Smooth muscle cell (in vitro differentiated cells): Measurements from ENCODE around the gene ITPR2. TPM values are rescaled to one million over a fixed set of nuclear protein-coding genes. Genes with fewer than 3 reads are reported as not detected.

Source experiments
- DNase-seq: peaks from one replicate; lab custom pipeline; 2025; ENCODE audit not compliant: unreplicated experiment; lab: John Stamatoyannopoulos, UW
- H2AFZ ChIP-seq: fragments of 200-600 bp; sonication (generic); 2 replicates; pipeline ENCODE4 v1.6.0; 2016; ENCODE audit warnings: antibody characterized with exemption, low read depth, mild to moderate bottlenecking
- H3F3A ChIP-seq: fragments of 200-600 bp; sonication (generic); 2 replicates; pipeline ENCODE4 v1.6.0; 2017; ENCODE audit warnings: antibody characterized with exemption, low read depth
- H3K27ac ChIP-seq: fragments of 200-600 bp; sonication (generic); 2 replicates; pipeline ENCODE4 v1.5.1; 2016; ENCODE audit warnings: low read depth, mild to moderate bottlenecking
- H3K27me3 ChIP-seq: fragments of 200-600 bp; sonication (generic); 2 replicates; pipeline ENCODE4 v1.6.1; 2016; ENCODE audit warnings: low read depth, mild to moderate bottlenecking
- H3K36me3 ChIP-seq: fragments of 200-600 bp; sonication (generic); 2 replicates; pipeline ENCODE4 v1.5.1; 2016; ENCODE audit warnings: low read depth
- H3K4me1 ChIP-seq: fragments of 200-600 bp; sonication (generic); 2 replicates; pipeline ENCODE4 v1.5.1; 2016; ENCODE audit warnings: low read depth
- H3K4me2 ChIP-seq: fragments of 200-600 bp; sonication (generic); 2 replicates; pipeline ENCODE4 v1.6.0; 2016; ENCODE audit warnings: mild to moderate bottlenecking
- H3K4me3 ChIP-seq: fragments of 200-600 bp; sonication (generic); 2 replicates; pipeline ENCODE4 v1.5.1; 2016; ENCODE audit warnings: mild to moderate bottlenecking
- H3K79me2 ChIP-seq: fragments of 200-600 bp; sonication (generic); 2 replicates; pipeline ENCODE4 v1.6.0; 2016; ENCODE audit warnings: low read depth, mild to moderate bottlenecking
- H3K9ac ChIP-seq: fragments of 200-600 bp; sonication (generic); 2 replicates; pipeline ENCODE4 v1.6.0; 2016; ENCODE audit warnings: low read depth
- H3K9me3 ChIP-seq: fragments of 200-600 bp; sonication (generic); replicated peaks from 2 replicates; pipeline ENCODE4 v1.5.1; 2016; ENCODE audit warnings: low read depth
- H4K20me1 ChIP-seq: fragments of 200-600 bp; sonication (generic); 2 replicates; pipeline ENCODE4 v1.6.0; 2016; ENCODE audit warnings: low read depth
- CTCF ChIP-seq: fragments of 200-600 bp; sonication (generic); IDR thresholded peaks from 2 replicates; pipeline ENCODE4 v1.5.1; 2017; ENCODE audit warnings: borderline replicate concordance, mild to moderate bottlenecking, antibody characterized with exemption; ENCODE audit not compliant: insufficient read depth, poor library complexity, severe bottlenecking
- WGBS: methylation state at CpG from one replicate; pipeline ENCODE4 v1.1.7; 2016; ENCODE audit warnings: low lambda C conversion rate; 5-methylcytosine and 5-hydroxymethylcytosine counted together
- polyA plus RNA-seq: library from polyadenylated mRNA; unstranded; fragments of >200 nt; fragmentation: Nextera tagmentation; extraction: Ambion mirVana; gene quantifications from 2 replicates; pipeline ENCODE4 v1.2.1, GENCODE V29; 2016
- total RNA-seq: library from RNA; depleted of rRNA; stranded (reverse); fragments of >200 nt; gene quantifications from 2 replicates; pipeline ENCODE4 v1.2.3, GENCODE V29; 2014

The ITPR2 gene
- total and polyA plus RNA-seq, 2 experiments from 2014 or later = 6.8 to 17.4 TPM

GRCh38 chr12:26828280-26829073 is 4.5 kb downstream of the ITPR2 start:
- H2AFZ ChIP-seq = no peak overlapping the region

GRCh38 chr12:26826437-26826836 is 6.6 kb downstream of the ITPR2 start:
- Histone ChIP-seq H3K9me3 (no peaks in the 10 kb centered on the region), H3K4me1 (no peaks in the 10 kb centered on the region), H3K79me2 (peaks cover 69% of the 10 kb centered on the region), H3K27ac (no peak overlapping the region), H2AFZ (no peak overlapping the region), H3K4me3 (no peak overlapping the region), H3K27me3 (no peaks in the 10 kb centered on the region), H4K20me1 (peaks cover 12% of the 10 kb centered on the region), H3K4me2 (no peak overlapping the region), H3K9ac (no peak overlapping the region), H3F3A (peaks cover 4% of the 10 kb centered on the region), H3K36me3 (no peaks in the 10 kb centered on the region)
- no peak for TF ChIP-seq CTCF
- WGBS = over 99% methylated on average over 5 of the region's 5 CpGs
- DNase-seq = no peak

More at GRCh38 chr12:26828280-26829073, 4.5 kb downstream of the ITPR2 start:
- no peaks in the 10 kb centered on the region for H3K9me3 ChIP-seq
- H3K27ac ChIP-seq = no peak overlapping the region
- H3K79me2 ChIP-seq = peaks cover 64% of the 10 kb centered on the region
- H3K4me2 ChIP-seq = no peak overlapping the region
- H3K9ac ChIP-seq = no peak overlapping the region
- no peaks in the 10 kb centered on the region for H3K36me3 ChIP-seq
- peaks cover 4% of the 10 kb centered on the region for H3F3A ChIP-seq
- peaks cover 3% of the 10 kb centered on the region for H3K4me1 ChIP-seq
- TF ChIP-seq CTCF = no peak
- H4K20me1 ChIP-seq = peaks cover 12% of the 10 kb centered on the region
- no peak overlapping the region for H3K4me3 ChIP-seq
- H3K27me3 ChIP-seq = no peaks in the 10 kb centered on the region
- 92% methylated on average over 7 of the region's 7 CpGs for WGBS
- DNase-seq = no peak

GRCh38 chr12:26825459-26826016 is 7.5 kb downstream of the ITPR2 start:
- Histone ChIP-seq H2AFZ (no peak overlapping the region), H3K36me3 (no peaks in the 10 kb centered on the region), H3K4me1 (no peaks in the 10 kb centered on the region), H3K9ac (no peak overlapping the region), H3K27ac (no peak overlapping the region), H3F3A (peaks cover 4% of the 10 kb centered on the region), H3K9me3 (no peaks in the 10 kb centered on the region), H3K79me2 (peaks cover 60% of the 10 kb centered on the region), H3K4me3 (no peak overlapping the region), H4K20me1 (peaks cover 7% of the 10 kb centered on the region), H3K4me2 (no peak overlapping the region), H3K27me3 (no peaks in the 10 kb centered on the region)
- TF ChIP-seq CTCF = no peak
- WGBS = 100% methylated on average over 1 of the region's 1 CpG
- DNase-seq = no peak
